Keratinocyte (primary cell): ENCODE measurements around the gene WNT9A. TPM values are rescaled to one million over a fixed set of nuclear protein-coding genes. Genes with fewer than 3 reads are reported as not detected.

Experiments used
- DNase-seq: peaks from one replicate; pipeline ENCODE4 v3.0.0-alpha.2; 2011; ENCODE audit warnings: low read depth, missing footprints, low spot score
- FAIRE-seq: peaks from 2 replicates; lab custom pipeline; 2011; peaks lifted over from hg19 to GRCh38; lab: Jason Lieb, UNC
- H2AFZ ChIP-seq: 2 replicates; pipeline ENCODE4 v1.6.0; 2012; ENCODE audit warnings: low read length, control low read depth, inconsistent platforms; ENCODE audit not compliant: control insufficient read depth
- H3K27ac ChIP-seq: 2 replicates; pipeline ENCODE4 v1.5.1; 2011; ENCODE audit warnings: low read length; ENCODE audit not compliant: control insufficient read depth, insufficient read depth
- H3K27me3 ChIP-seq: 3 replicates; pipeline ENCODE4 v1.6.0; 2011; ENCODE audit warnings: low read length; ENCODE audit not compliant: control insufficient read depth, insufficient read depth; ENCODE audit errors: extremely low read depth
- H3K36me3 ChIP-seq, 2 experiments: 2 replicates in 1 of 2; 3 replicates in 1 of 2; pipeline ENCODE4 v1.5.1; 2011; ENCODE audit warnings: low read length in 2 of 2, mild to moderate bottlenecking in 1 of 2; ENCODE audit not compliant: control insufficient read depth in 2 of 2, insufficient read depth in 2 of 2; ENCODE audit errors: extremely low read depth in 1 of 2
- H3K4me1 ChIP-seq: 3 replicates; pipeline ENCODE4 v1.5.1; 2011; ENCODE audit warnings: low read length; ENCODE audit not compliant: control insufficient read depth, insufficient read depth; ENCODE audit errors: extremely low read depth
- H3K4me2 ChIP-seq: 3 replicates; pipeline ENCODE4 v1.6.0; 2011; ENCODE audit warnings: low read depth, low read length; ENCODE audit not compliant: control insufficient read depth, insufficient read depth; ENCODE audit errors: extremely low read depth
- H3K4me3 ChIP-seq, 3 experiments: fragments of 200-600 bp in 1 of 3; sonication (generic) in 1 of 3; 2 replicates in 2 of 3; 3 replicates in 1 of 3; pipeline ENCODE4 v1.5.1; 2011 to 2016; ENCODE audit warnings: low read length in 3 of 3, mild to moderate bottlenecking in 3 of 3, control low read depth in 2 of 3, inconsistent platforms in 1 of 3, low read depth in 1 of 3, mixed read lengths in 1 of 3, mixed run types in 1 of 3, moderate library complexity in 1 of 3; ENCODE audit not compliant: control insufficient read depth in 2 of 3, insufficient read depth in 2 of 3; ENCODE audit errors: extremely low read depth in 1 of 3
- H3K79me2 ChIP-seq: 2 replicates; pipeline ENCODE4 v1.6.0; 2012; ENCODE audit warnings: low read length; ENCODE audit not compliant: control insufficient read depth, insufficient read depth
- H3K9ac ChIP-seq: 3 replicates; pipeline ENCODE4 v1.6.0; 2011; ENCODE audit warnings: low read length; ENCODE audit not compliant: control insufficient read depth, insufficient read depth; ENCODE audit errors: extremely low read depth
- H3K9me1 ChIP-seq: 3 replicates; pipeline ENCODE4 v1.6.0; 2011; ENCODE audit warnings: low read length; ENCODE audit not compliant: control insufficient read depth, insufficient read depth; ENCODE audit errors: extremely low read depth
- H3K9me3 ChIP-seq: 2 replicates; pipeline ENCODE4 v1.5.1; 2012; ENCODE audit warnings: low read depth, low read length; ENCODE audit not compliant: control insufficient read depth
- H4K20me1 ChIP-seq: 3 replicates; pipeline ENCODE4 v1.6.0; 2011; ENCODE audit warnings: low read length; ENCODE audit not compliant: control insufficient read depth, insufficient read depth; ENCODE audit errors: extremely low read depth
- CTCF ChIP-seq, 3 experiments: IDR thresholded peaks in 1 of 3; conservative IDR thresholded peaks in 1 of 3; optimal IDR thresholded peaks in 1 of 3; 2 replicates in 2 of 3; 3 replicates in 1 of 3; pipeline versions ENCODE3 to v1.5.1; 2011; ENCODE audit warnings: low read length in 3 of 3, mild to moderate bottlenecking in 3 of 3, moderate library complexity in 2 of 3, control low read depth in 1 of 3, inconsistent platforms in 1 of 3; ENCODE audit not compliant: insufficient read depth in 2 of 3; ENCODE audit errors: extremely low read depth in 1 of 3
- EZH2 ChIP-seq: IDR thresholded peaks from one replicate; pipeline ENCODE4 v1.6.1; 2012; ENCODE audit warnings: inconsistent platforms, mild to moderate bottlenecking, low read length, moderate library complexity
- dilution Hi-C: fragments of 300-500 bp; cut with MboI; formaldehyde crosslinking; loops from one replicate; pipeline ENCODE4 v1.7.0; 2020; ENCODE audit warnings: low sequenced_read_pairs; ENCODE audit not compliant: extremely low pct_ligation_motif_present
- polyA plus RNA-seq, 5 experiments: library from polyadenylated mRNA; depleted of rRNA in 3 of 5; stranded (reverse) in 3 of 5; stranded (forward) in 1 of 5; unstranded in 1 of 5; fragments of >200 nt; gene quantifications; 1 replicate in 1 of 5; 2 replicates in 3 of 5; 3 replicates in 1 of 5; pipeline versions ENCODE4 v1.2.1 to v1.2.3, GENCODE V29; 2011 to 2012; ENCODE audit warnings: missing spikeins in 2 of 5, low read depth in 1 of 5, low replicate concordance in 1 of 5

WNT9A gene
- polyA plus RNA-seq, 1 donor (not counting 4 experiments of a cell fraction or from before 2014, with no cell fraction given) = 1.7 TPM

DNA sequence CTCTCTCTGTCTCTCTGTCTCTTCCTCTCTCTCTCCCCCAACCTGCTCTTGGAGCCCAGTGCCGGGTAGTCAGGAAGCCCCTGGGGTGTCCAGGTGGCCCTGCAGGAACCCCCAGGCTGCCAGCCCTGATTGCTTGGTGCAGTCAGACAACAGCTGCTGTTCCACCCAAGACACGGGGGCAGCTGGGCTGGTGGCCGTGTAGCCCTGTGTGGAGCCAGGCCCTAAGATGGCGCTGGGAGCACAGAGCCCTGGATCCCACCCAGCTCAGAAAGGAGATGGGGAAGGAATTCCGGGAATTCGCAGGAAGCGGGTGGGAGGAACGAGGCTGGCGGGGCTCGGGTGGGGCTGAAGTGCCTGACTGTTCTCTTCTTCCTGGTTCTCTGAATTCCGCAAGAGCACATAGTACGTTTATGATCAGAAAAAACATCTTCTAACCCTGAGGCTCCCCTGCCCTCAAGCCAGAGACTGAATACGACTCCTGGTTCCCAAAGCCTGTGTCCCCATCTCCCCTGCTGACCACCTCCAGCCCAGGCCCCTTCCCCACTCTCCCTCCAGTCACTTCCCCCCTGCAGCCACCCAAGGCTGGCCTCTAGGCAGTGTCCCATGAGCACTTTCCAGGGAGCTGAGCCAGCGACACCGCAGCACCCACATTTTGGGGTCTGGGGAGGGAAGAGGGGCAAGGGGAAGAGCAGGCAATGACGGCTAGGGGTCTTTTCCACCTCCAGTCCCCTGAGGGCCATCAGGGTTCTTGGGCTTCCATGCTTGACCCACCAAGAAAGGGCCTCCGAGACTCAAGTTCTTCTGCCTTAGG is 55.0 kb downstream of the WNT9A start:
- H3K4me3 ChIP-seq = no peak overlapping the region
- no peaks in the 10 kb centered on the region for H3K9me3 ChIP-seq
- peaks cover 3% of the 10 kb centered on the region for H3K4me1 ChIP-seq
- H4K20me1 ChIP-seq = no peaks in the 10 kb centered on the region
- dilution Hi-C loops = no loop called here
- H3K27ac ChIP-seq = no peak overlapping the region
- peaks cover 3% of the 10 kb centered on the region for H3K27me3 ChIP-seq
- no peak overlapping the region for H3K4me2 ChIP-seq
- no peak for TF ChIP-seq EZH2
- H3K79me2 ChIP-seq = no peaks in the 10 kb centered on the region
- FAIRE-seq (no peak), DNase-seq (no peak)
- H2AFZ ChIP-seq = no peak overlapping the region
- H3K9ac ChIP-seq = no peak overlapping the region
- H3K36me3 ChIP-seq = no peaks in the 10 kb centered on the region
- H3K9me1 ChIP-seq = no peaks in the 10 kb centered on the region

DNA sequence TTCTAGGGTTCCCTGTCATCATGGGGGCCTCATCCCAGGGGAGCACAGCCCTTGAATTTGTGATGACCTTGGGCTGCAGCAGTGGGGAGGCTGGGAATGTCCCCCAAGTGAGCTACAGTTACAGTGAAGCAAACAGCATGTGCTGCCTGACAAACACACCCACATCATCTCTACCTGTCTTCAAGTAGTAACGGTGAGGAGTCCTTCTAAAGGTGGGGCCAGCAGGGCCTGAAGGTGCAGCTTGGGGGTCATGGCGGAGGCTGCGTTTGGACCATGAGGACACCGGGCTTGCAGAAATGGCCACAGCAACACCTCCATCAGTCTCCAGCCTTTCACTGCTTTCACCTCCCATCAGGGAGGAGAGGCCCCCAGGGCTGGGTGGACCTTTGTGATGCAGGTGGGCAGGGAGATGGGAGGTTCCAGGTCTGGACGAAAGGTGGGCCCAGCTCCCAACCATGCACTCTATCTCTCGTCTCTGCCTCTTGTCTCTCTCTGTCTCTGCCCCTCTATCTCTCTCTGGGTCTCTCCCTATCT is 55.7 kb downstream of the WNT9A start:
- Histone ChIP-seq H3K9ac (no peak overlapping the region), H3K9me3 (no peaks in the 10 kb centered on the region), H3K27me3 (peaks cover 3% of the 10 kb centered on the region), H3K4me1 (peaks cover 3% of the 10 kb centered on the region), H3K36me3 (no peaks in the 10 kb centered on the region), H3K27ac (no peak overlapping the region), H4K20me1 (no peaks in the 10 kb centered on the region), H3K9me1 (no peaks in the 10 kb centered on the region), H2AFZ (no peak overlapping the region), H3K4me3 (no peak overlapping the region), H3K4me2 (no peak overlapping the region), H3K79me2 (no peaks in the 10 kb centered on the region)
- dilution Hi-C loops = no loop called here
- FAIRE-seq (no peak), DNase-seq (no peak)
- TF ChIP-seq CTCF (optimal IDR thresholded peaks at IDR 0.05 in 1 of 3, IDR thresholded peaks at IDR 0.05 in 1 of 3, conservative IDR thresholded peaks at IDR 0.05 in 1 of 3; ENCODE audit: extremely low read depth in 1 of 3, insufficient read depth in 2 of 3, low read length in 3 of 3) = no peak
- TF ChIP-seq EZH2 = no peak
